Measurements from ENCODE around the gene CHST12.
"Not testable (repeated sequence)": the region's sequence is repeated elsewhere in the genome, so short reads cannot be mapped to it uniquely, and the experiment has no call there.

Gene CHST12

GRCh38 chr7:2378125-2378524 lies 25.3 kb upstream of the CHST12 start:
- not testable (repeated sequence) for DNase-seq (ENCODE audit: low spot score)

DNA sequence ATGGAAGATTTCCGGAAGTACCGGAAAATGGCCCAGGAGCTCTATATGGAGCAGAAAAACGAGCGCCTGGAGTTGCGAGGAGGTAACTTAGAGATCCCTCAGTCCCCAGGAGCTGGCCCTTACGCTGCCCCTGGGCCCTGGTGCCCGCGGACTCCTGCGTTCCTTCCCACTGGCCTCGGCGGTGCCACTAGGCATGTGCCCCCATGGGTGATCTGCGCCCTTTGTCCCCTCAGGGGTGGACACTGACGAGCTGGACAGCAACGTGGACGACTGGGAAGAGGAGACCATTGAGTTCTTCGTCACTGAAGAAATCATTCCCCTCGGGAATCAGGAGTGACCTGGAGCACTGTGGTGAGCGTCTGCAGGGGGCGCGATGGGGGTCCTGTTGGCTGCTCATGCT lies 24.2 kb upstream of the CHST12 start:
- no peak for DNase-seq (ENCODE audit: low spot score)

GRCh38 chr7:2379821-2380450 lies 23.5 kb upstream of the CHST12 start:
- no peak for DNase-seq (ENCODE audit: low spot score)

GRCh38 chr7:2380461-2380860 lies 22.9 kb upstream of the CHST12 start:
- no peak for DNase-seq (ENCODE audit: low spot score)

DNA sequence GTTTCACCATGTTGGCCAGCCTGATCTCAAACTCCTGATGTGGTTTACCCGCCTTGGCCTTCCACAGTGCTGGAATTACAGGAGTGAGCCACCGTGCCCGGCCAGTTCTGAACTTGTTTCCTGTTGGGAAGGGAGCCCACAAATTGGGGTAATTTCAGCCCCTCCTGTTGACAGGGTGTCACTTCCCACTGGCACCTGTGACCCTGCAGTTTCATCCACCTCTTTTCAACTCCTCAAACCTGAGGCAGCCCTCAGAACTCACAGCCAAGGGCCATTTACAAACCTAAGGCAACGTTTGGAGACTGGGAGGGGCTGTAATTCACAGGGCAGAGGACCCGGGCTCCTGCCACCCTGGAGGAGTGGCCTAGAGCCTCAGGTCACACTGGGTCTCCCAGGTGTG lies 22.2 kb upstream of the CHST12 start:
- no peak for DNase-seq (ENCODE audit: low spot score)

GRCh38 chr7:2381881-2382509 lies 21.4 kb upstream of the CHST12 start:
- no peak for DNase-seq (ENCODE audit: low spot score)

GRCh38 chr7:2383543-2384274 lies 19.7 kb upstream of the CHST12 start:
- no peak for DNase-seq (ENCODE audit: low spot score)

DNA sequence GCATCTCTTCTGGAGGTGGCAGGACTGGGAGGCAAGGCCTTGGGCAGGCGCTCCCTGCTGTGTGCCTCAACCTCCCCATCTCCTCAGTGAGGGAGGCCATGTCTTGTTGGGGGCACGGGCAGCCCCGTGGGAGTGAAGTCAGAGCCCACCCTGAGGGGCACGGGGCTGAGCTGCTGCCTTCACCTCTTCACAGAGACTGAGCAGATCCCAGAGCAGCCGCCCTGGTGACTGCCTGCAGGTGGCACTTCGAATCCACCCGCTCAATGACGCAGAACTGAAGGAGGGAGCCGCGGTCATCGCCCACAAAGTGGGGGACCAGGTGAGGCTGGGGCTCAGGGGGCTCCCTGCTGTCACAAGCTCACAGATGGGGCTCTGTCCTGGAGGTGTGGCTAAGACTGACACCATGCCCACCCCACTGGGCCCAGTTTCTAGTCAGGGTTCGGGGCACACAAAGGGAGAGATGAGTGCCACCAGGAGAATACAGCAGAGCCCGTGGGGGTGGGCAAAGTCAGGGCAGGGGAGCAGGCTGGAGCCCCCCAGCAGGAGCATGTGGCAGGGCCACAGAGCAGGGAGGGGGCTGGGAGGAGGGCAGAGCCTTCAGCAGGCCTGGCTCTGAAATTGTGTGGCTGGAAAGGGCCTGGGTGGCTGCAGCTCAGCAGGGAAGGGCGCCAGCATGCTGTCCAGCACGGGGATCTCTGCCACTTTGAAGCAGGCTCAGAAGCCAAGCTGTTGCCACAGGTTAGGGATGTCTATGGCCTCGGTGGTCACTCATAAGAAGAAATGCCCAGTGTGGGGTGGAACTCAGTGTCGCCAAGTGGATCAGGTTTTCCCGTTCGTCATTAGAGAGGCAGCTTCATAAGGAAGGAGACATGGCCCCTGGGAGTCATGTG lies 18.8 kb upstream of the CHST12 start:
- no peak for DNase-seq (ENCODE audit: low spot score)

DNA sequence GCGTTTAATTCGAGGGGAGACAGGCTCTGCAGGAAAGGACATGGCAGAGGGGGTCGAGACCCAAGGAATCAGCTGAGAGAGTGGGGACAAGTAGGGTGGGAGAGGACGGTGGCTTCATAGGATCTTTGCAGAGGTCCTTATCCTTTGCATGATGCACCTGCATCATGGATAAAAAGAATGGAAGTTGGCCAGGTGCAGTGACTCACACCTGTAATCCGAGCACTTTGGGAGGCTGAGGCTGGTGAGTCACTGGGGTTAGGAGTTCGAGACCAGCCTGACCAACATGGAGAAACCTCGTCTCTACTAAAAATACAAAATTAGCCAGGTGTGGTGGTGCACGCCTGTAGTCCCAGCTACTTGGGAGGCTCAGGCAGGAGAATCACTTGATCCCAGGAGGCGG lies 17.3 kb upstream of the CHST12 start:
- DNase-seq (ENCODE audit: low spot score), result not testable (repeated sequence)

GRCh38 chr7:2386964-2387669 lies 16.3 kb upstream of the CHST12 start:
- DNase-seq (ENCODE audit: low spot score), result no peak

DNA sequence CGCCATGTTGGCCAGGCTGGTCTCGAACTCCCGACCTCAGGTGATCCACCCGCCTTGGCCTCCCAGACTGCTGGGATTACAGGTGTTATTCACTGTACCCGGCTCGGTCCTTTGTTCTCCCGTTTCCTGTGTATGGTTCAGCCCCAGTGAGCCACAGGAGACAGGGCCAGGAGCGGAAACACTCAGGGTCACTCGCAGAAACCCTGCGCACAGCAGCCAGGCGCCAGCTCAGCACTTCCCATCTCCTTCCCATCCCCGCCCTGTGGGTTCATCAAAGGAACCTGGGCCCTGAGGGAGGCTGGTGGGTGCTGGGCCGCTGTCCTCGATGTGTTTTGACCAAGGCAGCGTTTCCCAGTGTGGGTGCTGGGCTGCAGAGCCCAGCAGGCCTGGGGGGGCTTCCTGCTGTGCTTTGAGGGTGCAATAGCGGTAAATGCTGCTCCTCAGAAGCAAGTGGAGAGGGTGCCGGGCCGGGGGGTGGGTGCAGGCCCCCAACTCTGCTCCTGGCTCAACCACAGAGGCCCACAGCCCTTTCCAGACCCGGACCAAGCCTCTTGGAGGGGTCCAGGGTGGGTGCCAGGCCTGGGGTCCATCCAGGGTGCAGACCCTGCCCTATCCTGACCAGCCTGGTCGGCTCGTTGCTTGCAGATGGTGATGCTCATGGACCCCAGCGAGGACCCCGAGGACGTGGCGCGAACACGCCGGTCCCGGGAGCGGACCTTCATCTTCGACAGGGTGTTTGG lies 15.3 kb upstream of the CHST12 start:
- DNase-seq (ENCODE audit: low spot score), result no peak

DNA sequence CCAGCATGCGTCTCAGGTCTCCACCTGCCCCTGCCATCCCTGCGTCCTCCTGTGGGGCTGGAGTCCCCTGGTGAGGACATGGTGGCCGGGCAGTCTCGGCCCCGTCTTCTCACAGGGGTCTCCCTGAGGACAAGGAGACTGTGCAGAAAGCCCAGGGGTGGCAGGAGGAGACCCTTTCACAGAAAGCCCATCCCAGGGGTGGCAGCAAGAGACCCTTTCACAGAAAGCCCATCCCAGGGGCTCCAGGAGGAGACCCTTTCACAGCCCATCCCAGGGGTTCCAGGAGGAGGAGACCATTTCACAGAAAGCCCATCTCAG lies 14.8 kb upstream of the CHST12 start:
- no peak for DNase-seq (ENCODE audit: low spot score)

GRCh38 chr7:2390020-2390816 lies 13.2 kb upstream of the CHST12 start:
- DNase-seq (ENCODE audit: low spot score), result not testable (repeated sequence)

GRCh38 chr7:2393706-2394105 lies 9.7 kb upstream of the CHST12 start:
- DNase-seq (ENCODE audit: low spot score), result no peak

- DNase-seq (ENCODE audit: low spot score), result no peak
Measured at GRCh38 chr7:2394566-2395082, 8.8 kb upstream of the CHST12 start.

DNA sequence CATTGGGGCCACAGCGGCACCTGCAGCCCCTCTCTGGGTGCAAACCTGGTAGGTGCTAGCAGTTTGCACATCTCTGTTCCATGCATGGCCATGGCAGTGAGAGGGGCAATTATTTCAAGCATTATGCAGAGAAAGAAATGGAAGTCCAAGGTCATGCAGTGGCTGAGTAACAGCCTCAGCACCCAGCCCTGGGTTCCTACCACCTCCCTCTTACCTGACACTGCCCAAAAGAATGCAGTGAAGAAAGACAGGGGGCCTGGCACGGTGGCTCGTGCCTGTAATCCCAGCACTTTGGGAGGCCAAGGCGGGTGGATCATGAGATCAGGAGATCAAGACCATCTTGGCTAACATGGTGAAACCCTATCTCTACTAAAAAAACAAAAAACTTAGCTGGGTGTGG lies 4.9 kb upstream of the CHST12 start:
- no peak for DNase-seq (ENCODE audit: low spot score)

- peak; percentile 89 for DNase-seq (ENCODE audit: low spot score)
Measured at GRCh38 chr7:2399848-2400587, 3.4 kb upstream of the CHST12 start.

GRCh38 chr7:2402687-2403013 lies 761 bp upstream of the CHST12 start:
- DNase-seq (ENCODE audit: low spot score), result no peak

All from AG08396 (cell line).